MCF 10A (cell line): ENCODE measurements around the gene BCAR3. TPM values are rescaled to one million over a fixed set of nuclear protein-coding genes. Genes with fewer than 3 reads are reported as not detected.

ENCODE experiments used
- BruUV-seq: library from RNA; stranded (reverse); fragments of 400-500 nt; replicated peaks from 2 replicates; lab custom pipeline; 2021; lab: Mats Ljungman, UMichigan
- CTCF ChIA-PET: fragments of 300-600 bp; sonication (Branson Sonifier 250); formaldehyde crosslinking; extraction: SDS; loops from one replicate; lab custom pipeline; 2021; ENCODE audit warnings: antibody characterized with exemption, inconsistent platforms; lab: Yijun Ruan, JAX
- POLR2A ChIA-PET: fragments of 300-600, 350-650 bp; sonication (Branson Sonifier 250); formaldehyde crosslinking; extraction: SDS; loops from one replicate; lab custom pipeline; 2020; ENCODE audit warnings: antibody characterized with exemption, inconsistent platforms; lab: Yijun Ruan, JAX
- DNase-seq: peaks from one replicate; pipeline ENCODE4 v3.0.0-alpha.2; 2018; ENCODE audit not compliant: unreplicated experiment
- H3K27ac Mint-ChIP-seq: one replicate; pipeline ENCODE4 v1.8.0; 2022; ENCODE audit warnings: mild to moderate bottlenecking, low read depth, mixed read lengths; ENCODE audit not compliant: unreplicated experiment
- H3K27me3 Mint-ChIP-seq: one replicate; pipeline ENCODE4 v1.8.0; 2022; ENCODE audit warnings: mixed read lengths; ENCODE audit not compliant: insufficient read depth, unreplicated experiment
- H3K36me3 Mint-ChIP-seq: one replicate; pipeline ENCODE4 v1.8.0; 2022; ENCODE audit warnings: mild to moderate bottlenecking, moderate library complexity, mixed read lengths; ENCODE audit not compliant: insufficient read depth, unreplicated experiment
- H3K4me1 Mint-ChIP-seq: one replicate; pipeline ENCODE4 v1.8.0; 2022; ENCODE audit warnings: mixed read lengths; ENCODE audit not compliant: insufficient read depth, unreplicated experiment
- H3K4me3 Mint-ChIP-seq: one replicate; pipeline ENCODE4 v1.8.0; 2022; ENCODE audit warnings: mild to moderate bottlenecking, moderate library complexity, mixed read lengths; ENCODE audit not compliant: unreplicated experiment
- H3K9me3 Mint-ChIP-seq: one replicate; pipeline ENCODE4 v1.8.0; 2022; ENCODE audit warnings: mixed read lengths; ENCODE audit not compliant: unreplicated experiment
- CTCF ChIP-seq: fragments of 200-600 bp; IDR thresholded peaks from one replicate; pipeline ENCODE4 v1.8.0; 2022; ENCODE audit warnings: antibody characterized with exemption, mild to moderate bottlenecking; ENCODE audit not compliant: unreplicated experiment
- intact Hi-C: fragments of 100-400 bp; cut with micrococcal nuclease; formaldehyde crosslinking; loops from 2 replicates; pipeline ENCODE4 v1.14.1; 2022
- total RNA-seq: library from RNA; stranded (reverse); gene quantifications from 2 replicates; pipeline ENCODE4 v1.2.3, GENCODE V29; 2022

BCAR3 gene
- total RNA-seq, 1 experiment from 2014 or later: 130 TPM

GRCh38 chr1:93581917-93582850 lies 99.5 kb downstream of the BCAR3 start:
- H3K27me3 Mint-ChIP-seq: no peaks in the 10 kb centered on the region
- H3K4me3 Mint-ChIP-seq: no peak overlapping the region
- CTCF ChIA-PET: interaction anchor here (0.5 to 2.5 kb wide), 10 partner anchors 11 to 293 kb away, joined by 3 to 10 read pairs (median 4); no protein-coding TSS in a partner anchor
- intact Hi-C loops: no loop called here
- H3K4me1 Mint-ChIP-seq: peaks cover 29% of the 10 kb centered on the region
- H3K9me3 Mint-ChIP-seq: no peaks in the 10 kb centered on the region
- DNase-seq: no peak
- H3K36me3 Mint-ChIP-seq: peaks cover 69% of the 10 kb centered on the region
- no peak for TF ChIP-seq CTCF
- H3K27ac Mint-ChIP-seq: no peak overlapping the region
- no TSS peak for BruUV-seq
- POLR2A ChIA-PET: interaction anchor here (0.6 to 3.3 kb wide), 8 partner anchors 14 to 642 kb away, joined by 3 to 12 read pairs (median 4); no protein-coding TSS in a partner anchor

- Mint-ChIP-seq H3K9me3 (no peaks in the 10 kb centered on the region), H3K27me3 (no peaks in the 10 kb centered on the region), H3K4me1 (peaks cover 16% of the 10 kb centered on the region), H3K4me3 (no peak overlapping the region), H3K27ac (peak overlapping the region; percentile 71), H3K36me3 (peaks cover 86% of the 10 kb centered on the region)
- ChIA-PET POLR2A (interaction anchor here (0.8 to 2.6 kb wide), 5 partner anchors 11 to 225 kb away, joined by 3 to 11 read pairs (median 3); no protein-coding TSS in a partner anchor), CTCF (interaction anchor here (1.2 to 1.7 kb wide), 3 partner anchors 38 to 265 kb away, joined by 3 to 5 read pairs (median 3); no protein-coding TSS in a partner anchor)
- intact Hi-C loops: no loop called here
- DNase-seq: peak; percentile 45
- no peak for TF ChIP-seq CTCF
- BruUV-seq: no TSS peak
Measured at GRCh38 chr1:93579891-93580290, 101.7 kb downstream of the BCAR3 start.

GRCh38 chr1:93578911-93579825 lies 102.5 kb downstream of the BCAR3 start:
- no TSS peak for BruUV-seq
- Mint-ChIP-seq H3K9me3 (no peaks in the 10 kb centered on the region), H3K27me3 (no peaks in the 10 kb centered on the region), H3K27ac (peak overlapping the region; percentile 71), H3K4me1 (peaks cover 12% of the 10 kb centered on the region), H3K4me3 (no peak overlapping the region), H3K36me3 (peaks cover 86% of the 10 kb centered on the region)
- TF ChIP-seq CTCF: no peak
- intact Hi-C loops: no loop called here
- ChIA-PET CTCF (interaction anchor here (0.6 kb wide), 1 partner anchor 28 kb away, joined by 3 read pairs; no protein-coding TSS in a partner anchor), POLR2A (interaction anchor here (0.5 to 2.6 kb wide), 6 partner anchors 11 to 234 kb away, joined by 3 to 11 read pairs (median 4); partner anchors contain the start of gene DR1)
- no peak for DNase-seq
